Measurements from ENCODE around the gene CDYL2. TPM values are rescaled to one million over a fixed set of nuclear protein-coding genes. Genes with fewer than 3 reads are reported as not detected.
A peak's percentile ranks its signal among the peaks of the same experiment; 100 is the strongest.

CDYL2 gene
- total RNA-seq, 1 donor from 2014 or later: 97.1 TPM

DNA sequence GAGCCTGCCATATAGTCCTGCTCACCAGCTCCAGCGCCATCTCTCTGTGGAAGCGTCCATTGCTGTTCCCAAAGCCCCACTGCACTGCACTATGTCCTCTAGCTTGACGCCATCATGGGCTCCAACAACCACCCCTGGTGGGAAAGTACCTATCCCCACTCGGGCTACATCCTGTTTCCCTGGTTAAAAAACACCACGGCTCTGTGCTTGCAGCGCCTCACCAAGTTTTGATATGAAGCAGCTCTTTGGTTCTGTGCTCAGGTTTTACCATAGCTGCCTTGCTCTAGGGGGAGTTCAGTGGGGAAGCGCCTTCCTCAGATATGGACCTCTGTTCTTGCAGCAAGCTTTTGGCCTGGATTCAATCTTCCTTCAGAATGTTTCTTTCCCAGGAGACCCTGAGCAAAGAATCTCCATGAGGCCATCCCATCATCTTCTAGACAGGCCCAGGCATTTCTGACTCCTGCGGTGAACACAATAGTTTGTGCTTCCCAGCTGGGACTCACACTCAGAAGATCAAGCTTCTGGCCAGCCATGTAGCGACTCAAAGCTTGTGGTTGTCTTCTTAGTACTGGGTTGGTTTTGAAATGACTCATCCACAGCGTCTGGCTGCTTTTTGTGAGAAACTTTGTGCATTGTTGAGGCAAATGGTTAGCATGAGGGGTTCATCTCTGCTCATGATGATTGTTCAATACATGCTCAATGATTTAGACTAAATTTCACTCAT is 224.1 kb downstream of the CDYL2 start:
- H3K4me3 Mint-ChIP-seq: peak overlapping the region; percentile 81
- H3K36me3 Mint-ChIP-seq (ENCODE audit: low read depth): peaks cover 16% of the 10 kb centered on the region
- peak; percentile 82 for DNase-seq (ENCODE audit: low spot score)
- peaks cover 55% of the 10 kb centered on the region for H3K4me1 Mint-ChIP-seq (ENCODE audit: low read depth)
- H3K27me3 Mint-ChIP-seq (ENCODE audit: insufficient read depth): no peaks in the 10 kb centered on the region
- peaks cover 26% of the 10 kb centered on the region for H3K9me3 Mint-ChIP-seq
- intact Hi-C loops (cut with micrococcal nuclease): loop anchor here (1.0 to 10.0 kb wide), 22 partner anchors 11 to 1803 kb away; partner anchors contain the start of genes ATMIN, DYNLRB2 and GCSH
- peak overlapping the region; percentile 100 for H3K27ac Mint-ChIP-seq

DNA sequence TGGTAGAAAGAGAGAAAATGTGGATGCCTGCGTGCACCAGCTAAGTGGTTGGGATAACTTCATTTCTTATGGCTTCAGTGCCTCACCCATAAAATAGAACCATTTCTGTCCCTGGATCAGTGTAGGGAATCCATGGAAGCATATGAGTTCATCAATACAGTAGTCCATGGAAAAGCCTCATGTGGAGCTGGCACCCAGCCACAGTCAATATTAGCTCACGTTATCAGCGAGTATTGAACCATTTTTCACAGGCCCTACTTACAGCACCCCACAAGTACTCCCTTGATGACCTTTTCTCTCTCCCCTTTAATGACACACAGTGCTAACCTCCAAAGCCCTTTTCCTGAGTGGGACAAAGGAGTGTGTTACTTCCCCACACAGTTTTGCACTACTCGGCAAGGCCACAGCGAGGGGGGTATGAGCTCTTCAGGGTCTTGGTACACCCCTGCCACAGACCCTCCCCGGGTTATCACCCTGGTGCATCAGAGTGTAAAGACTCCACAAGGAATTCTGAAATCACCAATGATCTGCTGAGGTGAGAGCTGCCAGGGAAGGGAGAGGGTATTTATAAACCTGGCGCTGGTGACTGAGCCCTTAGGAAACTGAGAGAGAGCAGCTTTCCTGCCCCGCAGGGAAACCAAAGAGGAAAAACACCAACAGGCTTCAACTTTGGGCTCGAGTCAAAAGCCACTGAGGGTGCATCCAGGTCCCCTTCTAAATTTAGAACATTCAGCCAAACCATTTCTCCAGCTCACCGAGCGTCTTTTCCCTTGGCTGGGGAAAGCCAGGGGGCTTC is 226.7 kb downstream of the CDYL2 start:
- Mint-ChIP-seq H3K36me3 (ENCODE audit: low read depth) (peaks cover 12% of the 10 kb centered on the region), H3K4me3 (no peak overlapping the region), H3K9me3 (peaks cover 16% of the 10 kb centered on the region), H3K4me1 (ENCODE audit: low read depth) (peaks cover 39% of the 10 kb centered on the region), H3K27ac (no peak overlapping the region), H3K27me3 (ENCODE audit: insufficient read depth) (no peaks in the 10 kb centered on the region)
- no peak for DNase-seq (ENCODE audit: low spot score)
- intact Hi-C loops (cut with micrococcal nuclease): no loop called here

DNA sequence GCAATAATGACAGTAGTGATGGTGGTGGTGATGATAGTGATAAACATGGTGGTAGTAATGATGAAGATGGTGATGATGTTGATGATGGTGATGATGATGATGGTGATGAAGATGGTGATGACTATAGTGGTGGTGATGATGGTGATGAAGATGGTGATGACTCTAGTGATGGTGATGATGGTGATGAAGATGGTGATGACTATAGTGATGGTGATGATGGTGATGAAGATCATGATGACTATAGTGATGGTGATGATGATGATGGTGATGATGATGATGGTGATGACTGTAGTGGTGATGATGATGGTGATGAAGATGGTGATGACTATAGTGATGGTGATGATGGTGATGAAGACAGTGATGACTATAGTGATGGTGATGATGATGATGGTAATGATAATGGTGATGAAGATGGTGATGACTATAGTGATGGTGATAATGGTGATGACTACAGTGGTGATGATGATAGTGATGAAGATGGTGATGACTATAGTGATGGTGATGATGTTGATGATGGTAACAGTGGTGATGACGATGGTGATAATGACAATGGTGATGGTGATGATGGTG is 228.0 kb downstream of the CDYL2 start:
- no peaks in the 10 kb centered on the region for H3K27me3 Mint-ChIP-seq (ENCODE audit: insufficient read depth)
- peaks cover 17% of the 10 kb centered on the region for H3K9me3 Mint-ChIP-seq
- intact Hi-C loops (cut with micrococcal nuclease): no loop called here
- no peak for DNase-seq (ENCODE audit: low spot score)
- H3K4me3 Mint-ChIP-seq: no peak overlapping the region
- no peak overlapping the region for H3K27ac Mint-ChIP-seq
- peaks cover 39% of the 10 kb centered on the region for H3K4me1 Mint-ChIP-seq (ENCODE audit: low read depth)
- H3K36me3 Mint-ChIP-seq (ENCODE audit: low read depth): peaks cover 20% of the 10 kb centered on the region

DNA sequence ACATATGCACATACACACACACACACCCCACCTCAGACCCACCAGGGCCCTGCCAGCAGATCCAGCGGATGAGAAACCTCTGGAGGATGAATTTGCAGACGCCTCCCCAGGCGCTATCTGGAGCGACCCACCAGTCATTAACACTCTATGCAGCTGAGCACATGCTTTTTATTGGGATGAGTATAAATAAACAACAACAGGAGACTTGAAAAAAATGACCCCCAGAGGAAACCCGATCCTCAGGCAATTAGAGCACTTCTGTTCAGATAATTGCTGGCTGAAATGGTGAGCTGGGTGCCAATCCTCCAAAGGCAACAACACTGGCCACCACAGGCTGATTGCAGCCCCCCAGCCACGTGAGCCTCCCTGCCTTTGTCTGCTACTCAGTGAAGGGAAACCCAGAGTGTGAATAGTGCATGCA is 230.7 kb downstream of the CDYL2 start:
- intact Hi-C loops (cut with micrococcal nuclease): no loop called here
- Mint-ChIP-seq H3K9me3 (peaks cover 12% of the 10 kb centered on the region), H3K4me1 (ENCODE audit: low read depth) (peaks cover 44% of the 10 kb centered on the region)

DNA sequence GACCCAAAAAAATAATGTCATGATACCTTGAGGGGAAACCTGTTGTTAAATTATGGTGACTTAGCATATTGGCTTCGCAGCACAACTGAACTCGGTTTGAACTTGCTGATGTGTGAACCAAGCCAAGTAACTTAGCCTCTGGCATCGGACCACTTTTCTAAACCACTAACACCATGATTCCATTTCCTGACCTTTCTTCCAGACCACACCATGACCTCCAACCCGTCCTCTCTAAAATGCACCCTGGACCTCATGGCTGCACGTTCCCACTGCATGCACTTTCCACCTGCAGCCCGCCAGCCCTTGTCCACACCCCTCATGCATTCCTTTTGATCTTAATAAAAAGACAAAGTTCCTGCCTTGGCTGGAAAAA is 234.3 kb downstream of the CDYL2 start:
- peak; percentile 24 for DNase-seq (ENCODE audit: low spot score)
- peak overlapping the region; percentile 93 for H3K27ac Mint-ChIP-seq
- H3K4me1 Mint-ChIP-seq (ENCODE audit: low read depth): peaks cover 60% of the 10 kb centered on the region
- intact Hi-C loops (cut with micrococcal nuclease): no loop called here
- H3K9me3 Mint-ChIP-seq: peaks cover 26% of the 10 kb centered on the region
- H3K36me3 Mint-ChIP-seq (ENCODE audit: low read depth): peaks cover 24% of the 10 kb centered on the region
- H3K4me3 Mint-ChIP-seq: peak overlapping the region; percentile 25
- no peaks in the 10 kb centered on the region for H3K27me3 Mint-ChIP-seq (ENCODE audit: insufficient read depth)

More for the DNA sequence above, 230.7 kb downstream of the CDYL2 start:
- Mint-ChIP-seq H3K36me3 (ENCODE audit: low read depth) (peaks cover 18% of the 10 kb centered on the region), H3K27ac (no peak overlapping the region), H3K27me3 (ENCODE audit: insufficient read depth) (no peaks in the 10 kb centered on the region), H3K4me3 (no peak overlapping the region)
- no peak for DNase-seq (ENCODE audit: low spot score)

DNA sequence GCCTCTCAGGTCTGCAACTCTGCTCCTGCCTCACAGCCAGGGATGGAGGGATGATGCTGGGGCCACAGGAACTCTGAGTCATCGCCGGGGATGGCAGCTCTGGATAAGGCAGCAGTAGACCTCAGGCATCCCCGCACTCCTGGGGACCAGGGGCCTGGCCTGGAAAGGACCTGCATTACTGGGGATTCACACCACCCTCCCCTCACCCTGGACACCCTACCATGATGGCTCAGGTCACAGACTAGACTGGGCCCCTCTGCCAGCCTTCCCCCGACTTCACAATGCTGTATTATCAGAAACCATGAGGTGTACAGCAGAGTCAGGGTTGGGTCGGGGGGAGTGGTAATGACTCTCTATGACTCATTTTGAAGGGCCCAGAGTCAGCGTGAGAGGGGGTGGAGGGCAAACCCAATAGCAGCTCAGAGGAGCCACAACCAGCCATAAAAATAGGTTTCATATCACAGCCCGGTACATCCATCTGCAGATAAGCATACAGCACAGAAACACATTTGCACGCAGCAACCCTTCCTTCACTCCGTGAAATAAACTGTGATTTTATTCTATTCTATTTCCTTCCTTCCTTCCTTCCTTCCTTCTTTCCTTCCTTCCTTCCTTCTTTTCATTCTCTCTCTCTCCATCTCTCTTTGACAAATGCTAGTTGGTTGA is 234.8 kb downstream of the CDYL2 start:
- H3K4me3 Mint-ChIP-seq: peak overlapping the region; percentile 51
- DNase-seq (ENCODE audit: low spot score): peak; percentile 74
- H3K27ac Mint-ChIP-seq: peak overlapping the region; percentile 93
- peaks cover 24% of the 10 kb centered on the region for H3K36me3 Mint-ChIP-seq (ENCODE audit: low read depth)
- H3K9me3 Mint-ChIP-seq: peaks cover 26% of the 10 kb centered on the region
- no peaks in the 10 kb centered on the region for H3K27me3 Mint-ChIP-seq (ENCODE audit: insufficient read depth)
- intact Hi-C loops (cut with micrococcal nuclease): loop anchor here (1.0 kb wide), 5 partner anchors 11 to 238 kb away; partner anchors contain the start of gene DYNLRB2
- peaks cover 60% of the 10 kb centered on the region for H3K4me1 Mint-ChIP-seq (ENCODE audit: low read depth)

DNA sequence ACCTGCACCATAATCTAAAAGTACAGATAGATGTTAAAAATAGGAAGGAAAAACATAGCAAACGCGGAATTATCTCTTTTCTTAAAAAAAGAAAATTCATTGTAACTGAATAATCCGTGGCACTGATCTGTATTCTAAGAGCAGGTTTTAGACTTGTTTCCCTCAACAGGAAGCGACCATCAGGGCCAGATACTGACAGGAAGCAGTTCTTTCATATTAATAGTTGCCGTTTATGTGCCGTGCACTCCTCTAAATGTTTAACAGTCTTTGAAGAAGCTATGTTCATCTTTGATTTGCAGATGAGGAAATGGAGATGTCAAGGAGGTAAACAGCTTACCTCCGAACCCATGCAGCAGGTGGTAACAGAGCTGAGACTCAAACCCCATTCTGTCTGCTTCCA is 240.0 kb downstream of the CDYL2 start:
- Mint-ChIP-seq H3K27me3 (ENCODE audit: insufficient read depth) (no peaks in the 10 kb centered on the region), H3K4me3 (no peak overlapping the region), H3K36me3 (ENCODE audit: low read depth) (peaks cover 9% of the 10 kb centered on the region), H3K4me1 (ENCODE audit: low read depth) (peaks cover 49% of the 10 kb centered on the region), H3K9me3 (peaks cover 14% of the 10 kb centered on the region), H3K27ac (no peak overlapping the region)
- DNase-seq (ENCODE audit: low spot score): no peak
- intact Hi-C loops (cut with micrococcal nuclease): no loop called here

DNA sequence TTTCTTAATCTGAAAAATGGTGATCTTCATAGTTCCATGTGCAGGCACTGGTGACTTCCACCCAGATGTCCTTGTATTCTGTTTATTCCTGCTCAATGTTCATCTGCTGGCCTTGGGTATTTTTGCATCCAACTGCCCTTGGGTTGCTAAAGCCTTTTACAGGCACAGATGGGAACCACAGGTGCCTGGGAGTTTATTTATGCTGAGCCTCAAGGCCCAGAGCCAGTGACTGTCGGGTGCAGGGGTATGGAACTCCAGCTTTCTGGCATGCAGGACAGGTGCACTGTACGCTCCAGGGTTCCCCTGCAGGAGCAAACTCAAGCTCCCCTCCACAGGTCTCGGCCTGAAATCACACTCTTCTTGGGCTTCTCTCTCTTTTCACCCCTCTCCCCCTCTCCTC is 241.3 kb downstream of the CDYL2 start:
- DNase-seq (ENCODE audit: low spot score): no peak
- Mint-ChIP-seq H3K4me3 (no peak overlapping the region), H3K36me3 (ENCODE audit: low read depth) (peaks cover 6% of the 10 kb centered on the region), H3K27me3 (ENCODE audit: insufficient read depth) (no peaks in the 10 kb centered on the region), H3K4me1 (ENCODE audit: low read depth) (peaks cover 41% of the 10 kb centered on the region), H3K27ac (no peak overlapping the region), H3K9me3 (peaks cover 14% of the 10 kb centered on the region)
- intact Hi-C loops (cut with micrococcal nuclease): no loop called here

DNA sequence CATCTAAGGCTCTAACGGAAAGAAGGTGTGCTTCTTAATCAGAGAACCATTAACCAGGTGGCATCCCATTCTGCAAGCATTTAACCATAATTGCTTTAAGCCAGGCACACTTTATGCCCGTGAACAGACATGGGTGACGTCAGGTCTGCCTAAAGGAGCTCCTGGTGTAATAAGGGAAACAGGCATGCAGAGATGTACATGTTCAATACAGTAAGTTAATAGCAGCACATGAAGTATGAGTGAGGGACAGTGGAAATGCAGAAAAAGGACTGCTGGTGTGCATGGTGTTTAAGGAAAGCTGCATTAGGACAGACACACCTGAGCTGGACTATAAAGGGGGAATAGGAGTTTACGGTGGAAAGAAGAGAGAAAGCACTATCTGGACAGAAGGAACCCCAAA is 245.0 kb downstream of the CDYL2 start:
- Mint-ChIP-seq H3K27ac (no peak overlapping the region), H3K9me3 (no peaks in the 10 kb centered on the region), H3K4me1 (ENCODE audit: low read depth) (peaks cover 39% of the 10 kb centered on the region), H3K4me3 (no peak overlapping the region), H3K36me3 (ENCODE audit: low read depth) (no peaks in the 10 kb centered on the region), H3K27me3 (ENCODE audit: insufficient read depth) (no peaks in the 10 kb centered on the region)
- DNase-seq (ENCODE audit: low spot score): no peak
- intact Hi-C loops (cut with micrococcal nuclease): no loop called here

DNA sequence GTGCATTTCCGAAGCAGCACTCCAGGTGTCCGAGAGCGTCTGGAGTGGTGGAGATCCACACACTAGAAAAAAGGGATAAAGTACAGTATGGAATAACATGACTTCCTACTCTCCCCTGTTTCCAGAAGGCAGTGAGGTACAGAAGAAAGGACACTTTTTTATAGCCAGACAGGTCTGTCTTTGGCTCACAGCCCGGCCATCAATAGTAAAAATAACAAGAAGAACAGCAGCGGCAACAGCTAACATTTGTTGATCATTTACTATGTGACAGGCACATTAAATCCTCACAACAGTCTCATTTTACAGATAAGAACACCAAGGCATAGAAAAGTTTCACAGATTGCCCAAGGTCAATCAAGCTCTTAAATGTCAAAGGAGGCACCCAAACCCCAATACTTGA is 247.4 kb downstream of the CDYL2 start:
- no peak for DNase-seq (ENCODE audit: low spot score)
- H3K27ac Mint-ChIP-seq: no peak overlapping the region
- no peaks in the 10 kb centered on the region for H3K9me3 Mint-ChIP-seq
- H3K4me1 Mint-ChIP-seq (ENCODE audit: low read depth): peaks cover 45% of the 10 kb centered on the region
- H3K36me3 Mint-ChIP-seq (ENCODE audit: low read depth): no peaks in the 10 kb centered on the region
- no peak overlapping the region for H3K4me3 Mint-ChIP-seq
- intact Hi-C loops (cut with micrococcal nuclease): no loop called here
- no peaks in the 10 kb centered on the region for H3K27me3 Mint-ChIP-seq (ENCODE audit: insufficient read depth)

DNA sequence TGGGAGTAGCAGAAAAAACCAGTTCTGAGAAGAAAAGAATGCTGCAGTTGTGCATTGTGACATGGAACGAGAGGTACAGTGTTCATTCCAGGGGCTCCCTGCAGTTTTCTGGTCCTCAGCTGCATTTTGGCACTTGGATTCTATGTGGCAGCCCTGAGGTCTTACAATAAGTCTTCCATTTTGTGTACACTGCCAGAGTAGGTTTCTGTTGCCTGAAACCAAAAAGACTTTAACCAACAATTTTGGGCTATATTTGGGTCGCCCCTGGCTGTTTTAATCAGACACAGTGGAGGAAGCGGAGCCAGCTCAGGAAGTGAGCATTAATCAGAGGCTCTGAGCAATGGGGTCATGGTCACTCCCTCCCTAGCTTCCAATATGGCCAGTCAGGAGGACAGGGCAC is 247.9 kb downstream of the CDYL2 start:
- Mint-ChIP-seq H3K27me3 (ENCODE audit: insufficient read depth) (no peaks in the 10 kb centered on the region), H3K9me3 (no peaks in the 10 kb centered on the region), H3K4me3 (no peak overlapping the region), H3K27ac (no peak overlapping the region), H3K36me3 (ENCODE audit: low read depth) (no peaks in the 10 kb centered on the region), H3K4me1 (ENCODE audit: low read depth) (peaks cover 41% of the 10 kb centered on the region)
- no peak for DNase-seq (ENCODE audit: low spot score)
- intact Hi-C loops (cut with micrococcal nuclease): no loop called here

DNA sequence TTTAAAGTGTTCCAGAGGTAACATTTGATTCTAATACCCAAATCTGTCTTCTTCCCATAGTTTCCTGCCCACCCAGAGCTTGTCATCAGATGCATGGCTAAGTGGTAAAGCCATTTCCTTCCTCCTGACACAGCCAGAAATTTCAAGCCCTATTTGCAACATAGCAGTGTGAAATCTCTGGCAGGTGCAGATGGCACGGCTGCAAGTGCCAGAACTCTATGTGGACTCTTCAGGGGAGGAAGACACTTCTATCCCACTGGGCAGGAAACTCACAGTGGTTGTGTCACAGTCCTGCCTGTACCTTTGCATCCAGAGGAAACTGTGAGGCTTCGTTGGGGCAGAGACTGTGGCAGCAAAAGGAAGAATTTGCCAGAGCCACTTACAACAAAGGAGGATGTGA is 250.4 kb downstream of the CDYL2 start:
- Mint-ChIP-seq H3K4me3 (no peak overlapping the region), H3K36me3 (ENCODE audit: low read depth) (no peaks in the 10 kb centered on the region), H3K4me1 (ENCODE audit: low read depth) (peaks cover 41% of the 10 kb centered on the region), H3K27me3 (ENCODE audit: insufficient read depth) (no peaks in the 10 kb centered on the region), H3K9me3 (no peaks in the 10 kb centered on the region), H3K27ac (no peak overlapping the region)
- intact Hi-C loops (cut with micrococcal nuclease): no loop called here
- no peak for DNase-seq (ENCODE audit: low spot score)
